ENCODE data around the gene MTMR11. TPM values are rescaled to one million over a fixed set of nuclear protein-coding genes. Genes with fewer than 3 reads are reported as not detected.
"Not testable (repeated sequence)": the region's sequence is repeated elsewhere in the genome, so short reads cannot be mapped to it uniquely, and the experiment has no call there.

MTMR11 gene, protein sequence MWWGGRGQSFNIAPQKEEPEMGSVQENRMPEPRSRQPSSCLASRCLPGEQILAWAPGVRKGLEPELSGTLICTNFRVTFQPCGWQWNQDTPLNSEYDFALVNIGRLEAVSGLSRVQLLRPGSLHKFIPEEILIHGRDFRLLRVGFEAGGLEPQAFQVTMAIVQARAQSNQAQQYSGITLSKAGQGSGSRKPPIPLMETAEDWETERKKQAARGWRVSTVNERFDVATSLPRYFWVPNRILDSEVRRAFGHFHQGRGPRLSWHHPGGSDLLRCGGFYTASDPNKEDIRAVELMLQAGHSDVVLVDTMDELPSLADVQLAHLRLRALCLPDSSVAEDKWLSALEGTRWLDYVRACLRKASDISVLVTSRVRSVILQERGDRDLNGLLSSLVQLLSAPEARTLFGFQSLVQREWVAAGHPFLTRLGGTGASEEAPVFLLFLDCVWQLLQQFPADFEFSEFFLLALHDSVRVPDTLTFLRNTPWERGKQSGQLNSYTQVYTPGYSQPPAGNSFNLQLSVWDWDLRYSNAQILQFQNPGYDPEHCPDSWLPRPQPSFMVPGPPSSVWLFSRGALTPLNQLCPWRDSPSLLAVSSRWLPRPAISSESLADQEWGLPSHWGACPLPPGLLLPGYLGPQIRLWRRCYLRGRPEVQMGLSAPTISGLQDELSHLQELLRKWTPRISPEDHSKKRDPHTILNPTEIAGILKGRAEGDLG
- polyA plus RNA-seq (ENCODE audit: insufficient read length in 4 of 4): 10 to 100 TPM; 28.8 to 31.9 (median 30.7) TPM

DNA sequence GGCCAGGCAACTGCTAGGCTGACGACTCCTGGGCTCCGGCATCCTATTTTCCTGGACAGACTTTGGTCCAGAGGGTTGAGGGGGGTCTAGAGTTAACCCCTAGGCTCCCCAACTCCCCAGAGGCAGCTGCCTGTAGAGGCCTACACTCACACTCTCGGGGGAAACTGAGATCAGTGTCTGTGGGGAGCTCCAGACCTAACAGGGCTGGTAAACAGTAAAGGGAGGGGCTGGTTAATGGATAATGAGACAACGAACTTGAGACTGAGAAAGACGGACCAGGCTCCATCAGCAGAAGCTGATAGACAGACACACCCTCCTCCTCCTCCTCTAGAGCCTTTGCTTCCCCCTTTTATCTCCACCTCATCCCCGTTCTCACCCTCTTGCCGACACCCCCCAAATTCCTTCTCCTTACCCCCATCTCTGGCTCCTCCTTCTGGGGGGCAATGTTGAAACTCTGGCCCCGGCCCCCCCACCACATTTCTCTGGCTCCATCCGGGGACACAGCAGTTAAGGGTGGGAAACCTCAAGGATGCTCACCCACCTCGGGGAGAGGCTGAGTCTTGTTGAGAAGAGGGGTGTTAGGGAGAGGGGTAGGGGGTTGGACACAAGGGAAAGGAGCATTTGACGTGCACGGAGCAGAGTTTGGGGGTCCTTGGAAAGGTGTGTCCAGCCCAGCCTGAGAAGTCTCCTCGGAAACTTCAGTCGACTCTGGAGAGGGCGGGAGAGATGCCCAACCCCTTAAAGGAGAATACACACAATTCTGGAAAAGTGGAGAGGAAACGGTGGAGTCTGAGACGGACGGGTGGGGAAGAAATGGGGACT lies at the start of gene MTMR11:
Gene MTMR11 (minus strand): TSS at position 710 of the 822 bp plus-strand sequence. CDS start 232 bp downstream, at position 478.
- DNase-seq (ENCODE audit: low read depth in 4 of 4, low spot score in 3 of 4): no peak

DNA sequence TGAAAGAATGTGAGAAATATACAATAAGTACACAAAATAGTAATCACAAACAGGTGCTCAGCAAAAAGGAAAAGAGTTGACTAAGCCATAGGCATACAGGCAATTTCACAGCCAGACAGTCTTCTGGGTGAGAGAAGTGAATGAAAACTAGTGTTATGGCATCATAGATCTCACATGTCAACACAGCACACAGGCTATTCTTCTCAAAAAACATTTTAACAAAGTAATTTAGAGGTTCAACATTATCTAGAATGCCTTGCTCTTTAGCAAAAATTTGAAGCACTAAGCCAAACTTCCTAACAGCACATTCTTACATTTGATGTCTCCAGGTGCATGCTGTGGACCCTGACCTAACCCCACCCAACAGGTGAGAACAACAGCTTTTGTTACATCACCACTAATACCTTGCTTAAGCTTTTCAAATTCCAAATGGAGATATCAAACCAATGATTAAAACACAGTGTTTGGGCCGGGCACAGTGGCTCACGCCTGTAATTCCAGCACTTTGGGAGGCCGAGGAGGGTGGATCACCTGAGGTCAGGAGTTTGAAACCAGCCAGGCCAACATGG lies 43.4 kb upstream of the MTMR11 start:
- no peak for DNase-seq (ENCODE audit: low read depth in 4 of 4, low spot score in 3 of 4)

DNA sequence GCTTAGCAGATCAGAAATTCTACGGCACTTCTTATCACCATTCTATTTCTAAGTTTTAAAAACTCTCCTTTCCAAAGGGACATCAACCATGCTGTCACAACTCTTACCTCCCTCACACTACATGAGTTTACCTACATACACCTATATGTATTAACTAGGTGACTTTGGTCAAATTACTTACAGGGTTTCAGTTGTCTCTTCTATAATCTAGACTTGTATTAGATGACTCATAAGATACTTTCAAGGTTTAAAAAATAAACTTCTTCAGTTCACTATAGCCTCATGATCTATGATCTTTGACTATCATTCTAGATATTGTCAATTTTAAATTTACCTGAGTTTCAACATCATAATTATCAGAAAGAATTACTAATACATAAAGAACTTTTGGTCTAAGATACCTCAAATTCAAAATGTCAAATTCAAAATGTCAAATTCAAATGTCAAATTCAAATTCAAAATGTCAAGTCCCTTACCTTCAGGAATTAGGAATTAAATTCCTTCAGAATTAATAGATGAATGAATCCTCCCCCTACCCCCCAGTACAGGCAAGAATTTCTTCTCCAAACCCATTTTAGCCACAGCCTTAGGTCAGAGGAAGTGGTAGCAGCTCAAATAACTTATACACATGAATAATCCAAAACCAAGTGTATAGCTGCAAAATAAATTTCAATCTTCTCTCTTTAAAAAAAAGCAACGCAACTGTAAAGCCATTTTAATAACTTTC lies 42.7 kb upstream of the MTMR11 start:
- no peak for DNase-seq (ENCODE audit: low read depth in 4 of 4, low spot score in 3 of 4)

DNA sequence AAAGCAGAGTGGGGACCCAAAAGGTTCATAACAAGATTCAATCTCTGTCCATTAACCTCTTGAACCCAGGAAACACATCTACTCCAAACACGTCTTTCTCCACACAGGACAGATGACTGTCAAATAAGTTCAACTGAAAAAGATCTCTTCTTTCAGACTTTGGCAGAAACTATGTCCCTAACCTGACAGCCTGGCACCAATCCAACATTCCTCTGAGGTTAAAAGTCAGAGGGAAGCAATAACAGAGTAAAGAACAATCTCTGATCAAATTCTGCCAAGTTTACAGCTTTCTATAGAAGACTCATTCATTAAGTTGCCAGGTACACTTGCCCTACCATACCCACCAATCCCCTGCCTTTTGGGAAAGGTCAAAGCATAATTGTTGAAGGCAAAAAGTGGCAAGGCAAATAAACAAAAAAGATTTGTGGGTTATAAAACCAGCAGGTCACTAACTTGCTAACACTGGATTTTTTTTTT lies 41.9 kb upstream of the MTMR11 start:
- DNase-seq (ENCODE audit: low read depth in 4 of 4, low spot score in 3 of 4): peak in 2 of 4 donors; percentile 18 to 23

DNA sequence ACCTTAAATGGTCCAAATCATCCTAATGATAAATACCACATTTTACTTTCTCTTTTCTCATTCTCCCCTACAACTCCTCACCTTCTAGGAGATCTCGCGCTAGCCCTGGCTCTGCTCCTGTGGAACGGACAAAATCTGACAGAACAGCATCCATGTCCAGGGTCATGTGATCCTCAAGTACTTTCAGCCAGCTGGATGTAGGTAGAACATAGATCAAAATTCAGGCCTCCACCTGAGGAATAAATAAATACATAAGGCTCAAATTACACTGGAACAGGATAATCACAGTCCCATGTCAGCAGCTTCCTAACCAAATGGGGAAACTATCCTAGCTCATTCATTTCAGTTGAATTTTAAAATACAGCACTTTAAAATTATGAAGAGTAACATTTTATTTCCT lies 40.7 kb upstream of the MTMR11 start:
- DNase-seq (ENCODE audit: low read depth in 4 of 4, low spot score in 3 of 4): no peak

DNA sequence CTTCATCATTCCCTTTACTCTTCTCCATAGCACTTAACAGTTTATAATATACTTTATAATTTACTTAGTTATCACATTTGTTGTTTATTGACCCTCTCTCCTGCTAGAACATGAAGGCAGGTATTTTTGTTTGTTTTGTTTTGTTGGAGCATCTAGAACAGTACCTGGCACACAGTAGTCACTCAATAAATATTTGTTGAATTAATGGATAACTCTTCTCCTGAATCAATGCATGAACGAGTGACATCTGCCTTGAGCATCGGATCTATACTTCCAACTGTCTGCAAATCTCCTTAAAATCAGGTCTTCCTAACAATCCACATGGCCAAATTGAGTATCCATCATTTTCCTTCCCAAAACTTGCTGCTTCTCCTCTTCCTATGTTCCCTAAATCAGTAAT lies 35.9 kb upstream of the MTMR11 start:
- DNase-seq (ENCODE audit: low read depth in 4 of 4, low spot score in 3 of 4): no peak

DNA sequence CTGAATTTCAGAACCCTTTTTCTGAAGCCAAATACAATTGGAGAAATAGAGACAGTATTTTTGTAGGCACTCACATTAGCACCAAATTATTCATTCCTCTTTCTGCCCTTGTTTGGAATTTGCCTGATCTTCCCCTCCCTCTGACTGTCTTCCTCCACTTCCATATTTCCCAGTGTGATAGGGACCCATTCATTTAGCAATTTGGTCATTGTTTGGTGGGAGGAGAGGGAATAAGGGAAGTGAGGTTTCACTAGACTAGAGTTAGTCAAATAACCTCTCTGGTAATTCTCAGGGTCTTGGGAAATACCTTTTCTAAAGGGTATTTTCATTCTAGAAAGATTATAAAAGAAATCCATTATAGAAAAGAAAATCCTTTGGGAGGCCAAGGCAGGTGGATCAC lies 31.0 kb upstream of the MTMR11 start:
- no peak for DNase-seq (ENCODE audit: low read depth in 4 of 4, low spot score in 3 of 4)

DNA sequence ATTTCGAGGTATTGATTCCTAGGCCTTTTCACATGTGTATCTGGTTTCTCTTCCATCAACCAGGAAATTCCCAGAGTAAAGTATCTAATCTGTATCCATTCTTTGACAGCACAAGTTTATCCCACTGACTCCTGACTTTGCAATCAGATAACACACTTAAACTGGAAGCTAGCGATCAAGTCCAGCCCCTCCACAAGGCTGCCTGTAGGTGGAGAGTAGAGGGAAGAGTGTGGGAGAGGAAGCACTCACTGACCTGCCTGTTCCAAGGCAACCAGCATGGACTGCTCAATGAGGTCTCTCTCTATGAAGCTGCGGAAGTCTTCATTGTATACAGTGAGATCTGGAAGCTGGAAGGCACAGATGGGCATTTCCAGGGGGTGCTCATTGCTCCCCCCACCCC lies 30.4 kb upstream of the MTMR11 start:
- DNase-seq (ENCODE audit: low read depth in 4 of 4, low spot score in 3 of 4): no peak

DNA sequence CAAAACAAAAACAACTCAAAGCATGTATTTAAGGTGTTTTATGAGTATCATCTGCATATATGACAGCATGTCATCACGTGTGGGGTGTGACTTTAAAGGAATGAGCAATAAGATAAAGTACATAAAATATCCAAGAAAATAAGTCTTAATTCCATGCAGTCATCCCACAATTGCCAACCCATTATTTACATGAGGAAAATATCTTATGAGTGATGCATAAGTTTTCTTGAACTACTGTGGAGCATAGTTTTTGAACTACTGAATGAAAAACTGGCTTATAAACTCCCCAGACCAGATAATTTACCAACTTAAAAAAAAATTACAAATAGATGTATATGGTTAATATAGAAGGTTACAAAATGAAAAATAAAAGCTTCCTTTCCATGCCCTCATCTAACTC lies 29.7 kb upstream of the MTMR11 start:
- no peak for DNase-seq (ENCODE audit: low read depth in 4 of 4, low spot score in 3 of 4)

DNA sequence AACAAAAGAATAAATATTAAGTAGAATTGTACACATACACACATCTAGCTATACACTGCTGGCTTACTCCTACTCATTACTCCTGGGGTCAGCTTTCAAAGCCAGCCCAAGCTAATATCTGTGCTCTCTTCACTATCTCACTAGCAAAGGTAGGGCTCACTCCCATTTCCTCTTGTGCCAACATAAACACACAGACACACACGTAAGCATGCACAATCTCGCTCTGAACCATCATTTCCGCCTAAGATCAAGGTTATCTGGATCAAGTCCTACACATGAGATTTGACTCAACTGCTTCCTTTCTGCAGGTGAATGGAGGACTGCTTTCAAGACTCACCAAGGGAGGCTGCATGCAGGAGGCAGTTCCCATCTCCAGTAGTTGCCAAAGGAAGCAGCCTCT lies 28.8 kb upstream of the MTMR11 start:
- no peak for DNase-seq (ENCODE audit: low read depth in 4 of 4, low spot score in 3 of 4)

DNA sequence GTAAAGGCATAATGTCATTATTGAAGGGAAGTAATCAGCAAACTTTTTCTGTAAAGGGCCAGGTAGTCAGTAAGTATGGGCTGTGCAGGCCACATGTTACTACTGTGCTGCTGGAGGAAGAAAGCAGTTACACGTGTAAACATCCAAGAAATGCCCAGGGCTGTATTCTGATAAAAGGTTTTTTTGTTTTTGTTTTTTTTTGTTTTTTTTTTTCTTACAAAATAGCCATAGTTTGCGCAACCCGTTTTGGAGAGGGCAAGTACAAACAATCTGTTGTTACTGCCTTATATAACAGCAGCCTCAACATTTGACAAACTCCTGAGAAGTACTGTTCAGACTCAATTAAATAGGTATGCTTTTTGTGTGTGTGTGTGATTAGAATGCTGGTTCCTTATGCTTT lies 26.7 kb upstream of the MTMR11 start:
- DNase-seq (ENCODE audit: low read depth in 4 of 4, low spot score in 3 of 4): no peak

DNA sequence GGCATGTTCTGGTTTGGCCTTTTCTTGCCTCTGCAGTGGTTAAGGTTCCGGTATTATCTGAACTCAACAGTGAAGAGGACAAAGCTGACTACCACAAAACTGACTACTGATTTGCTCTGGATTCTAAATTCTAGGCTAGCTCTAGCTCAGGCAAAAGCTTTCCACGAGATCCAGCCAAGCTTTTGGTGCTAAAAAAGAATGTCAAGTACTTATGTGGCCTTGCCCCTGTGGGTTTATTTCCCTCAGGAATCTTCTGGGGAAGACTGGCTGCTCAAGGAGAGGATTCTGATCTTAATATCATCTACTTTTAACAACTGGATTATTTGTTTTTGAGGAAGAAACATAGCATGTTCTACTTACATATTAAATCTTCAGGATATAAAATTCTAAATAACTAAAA lies 26.1 kb upstream of the MTMR11 start:
- no peak for DNase-seq (ENCODE audit: low read depth in 4 of 4, low spot score in 3 of 4)

DNA sequence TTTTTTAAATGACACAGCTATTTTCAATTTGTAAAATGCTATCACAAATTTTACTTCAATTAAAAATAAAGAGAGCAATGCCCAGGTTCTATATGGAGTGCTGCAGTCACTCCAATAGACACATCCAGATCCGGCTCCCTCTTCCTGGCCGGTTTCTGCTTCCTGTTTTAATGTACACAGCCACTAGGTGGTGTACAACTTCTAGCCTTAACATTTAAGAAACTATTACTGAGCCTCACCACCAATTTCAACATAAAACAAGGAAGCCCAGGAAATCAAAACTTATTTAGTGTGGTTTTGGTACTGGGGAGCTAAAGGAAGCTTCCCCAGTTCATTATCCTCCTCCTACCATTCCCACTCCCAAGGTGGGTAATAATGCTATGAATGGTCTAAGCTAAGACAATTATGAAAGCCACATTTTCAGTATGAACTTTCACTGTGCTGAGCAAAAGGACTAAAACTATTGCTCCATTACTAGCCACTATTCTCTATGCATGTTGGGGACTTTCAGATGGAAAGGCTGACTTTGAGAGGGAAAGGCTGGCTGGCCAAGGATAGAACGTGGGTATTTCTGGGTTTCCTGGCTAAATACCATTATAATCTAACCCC lies 25.5 kb upstream of the MTMR11 start:
- peak in 1 of 4 donors; percentile 32 for DNase-seq (ENCODE audit: low read depth in 4 of 4, low spot score in 3 of 4)

DNA sequence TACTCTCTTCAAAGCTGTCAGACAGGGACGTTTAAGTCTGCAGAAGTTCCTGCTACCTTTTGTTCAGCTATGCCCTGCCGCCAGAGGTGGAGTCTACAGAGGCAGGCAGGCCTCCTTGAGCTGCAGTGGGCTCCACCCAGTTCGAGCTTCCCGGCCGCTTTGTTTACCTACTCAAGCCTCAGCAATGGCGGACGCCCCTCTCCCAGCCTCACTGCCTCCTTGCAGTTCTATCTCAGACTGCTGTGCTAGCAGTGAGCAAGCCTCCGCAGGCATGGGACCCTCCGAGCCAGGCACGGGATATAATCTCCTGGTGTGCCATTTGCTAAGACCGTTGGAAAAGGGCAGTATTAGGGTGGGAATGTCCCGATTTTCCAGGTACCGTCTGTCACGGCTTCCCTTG lies 20.9 kb upstream of the MTMR11 start:
- not testable (repeated sequence) for DNase-seq (ENCODE audit: low read depth in 4 of 4, low spot score in 3 of 4)

DNA sequence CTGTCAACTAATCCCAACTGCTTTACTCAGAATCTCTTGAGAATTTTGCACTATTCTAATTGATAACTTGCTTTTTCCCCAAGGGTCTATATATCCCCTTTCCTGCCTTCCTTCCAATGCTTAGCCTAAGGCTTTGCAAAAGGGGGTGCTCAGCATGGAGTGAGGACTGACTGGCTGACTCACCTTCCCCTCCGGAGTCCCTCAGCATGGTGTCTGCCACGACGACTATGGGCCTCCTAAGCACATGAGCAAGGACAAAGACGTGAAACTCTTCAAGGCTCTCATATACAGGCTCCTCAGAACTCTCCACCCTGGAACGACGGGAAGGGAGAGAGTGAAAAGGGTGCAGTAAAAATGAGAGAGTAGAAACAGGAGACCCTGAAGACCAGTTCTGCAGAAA lies 13.2 kb upstream of the MTMR11 start:
- no peak for DNase-seq (ENCODE audit: low read depth in 4 of 4, low spot score in 3 of 4)

DNA sequence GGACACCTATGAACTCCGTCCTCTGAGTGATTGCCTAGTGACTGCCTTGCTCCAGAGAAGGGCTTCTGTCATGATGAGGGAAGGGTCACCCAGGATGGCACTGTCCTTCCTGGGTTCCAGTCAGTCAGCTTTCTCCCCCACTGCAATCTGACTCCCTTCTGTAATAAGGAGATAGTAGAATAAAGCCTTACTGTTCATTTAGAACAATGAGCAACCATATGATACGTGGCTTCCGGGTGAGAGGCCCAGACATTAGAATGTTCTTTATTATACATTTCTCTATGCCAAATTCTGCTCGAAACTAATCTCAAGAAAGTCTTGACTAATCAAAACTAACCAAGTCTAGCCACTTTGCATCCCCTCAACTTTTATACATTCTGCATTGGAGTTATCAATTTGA lies 8.5 kb upstream of the MTMR11 start:
- DNase-seq (ENCODE audit: low read depth in 4 of 4, low spot score in 3 of 4): no peak

DNA sequence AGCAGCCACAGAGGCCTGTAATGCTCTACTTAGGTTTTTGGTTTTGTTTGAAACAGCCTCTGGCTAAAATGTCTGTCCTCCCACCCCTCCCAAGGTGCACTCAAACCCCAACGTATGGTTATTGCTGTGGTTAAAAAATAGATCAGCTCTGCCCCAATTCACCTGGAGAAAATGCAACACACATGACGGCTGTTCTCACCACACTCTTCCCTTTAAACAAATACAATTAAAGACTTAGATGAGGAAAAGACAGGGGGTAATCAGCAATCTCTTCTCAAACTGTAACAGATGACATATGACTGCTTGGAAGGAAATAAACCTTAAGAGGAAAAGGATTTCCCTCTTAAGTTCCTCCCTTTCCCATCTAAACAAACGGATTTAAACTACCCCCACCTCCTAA lies 6.2 kb upstream of the MTMR11 start:
- no peak for DNase-seq (ENCODE audit: low read depth in 4 of 4, low spot score in 3 of 4)

DNA sequence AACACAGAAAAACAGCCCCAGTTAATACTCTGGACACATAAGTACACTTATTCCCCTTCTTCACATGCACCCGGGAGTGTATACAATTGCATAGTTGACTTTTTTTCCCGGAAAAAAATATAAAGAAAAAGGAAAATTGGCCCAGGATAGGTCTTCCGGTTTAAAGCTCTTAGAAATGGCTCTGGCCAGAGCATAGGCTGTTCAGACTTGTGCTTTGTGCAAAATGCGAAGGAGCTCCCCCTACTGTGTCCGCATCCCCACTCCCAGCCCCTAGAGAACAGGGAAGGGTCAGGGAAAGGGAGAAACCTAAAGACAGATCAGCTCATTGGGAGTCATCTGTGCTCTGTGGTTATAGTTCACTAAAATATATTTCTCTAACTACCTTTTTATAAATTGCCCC lies 5.5 kb upstream of the MTMR11 start:
- DNase-seq (ENCODE audit: low read depth in 4 of 4, low spot score in 3 of 4): no peak

DNA sequence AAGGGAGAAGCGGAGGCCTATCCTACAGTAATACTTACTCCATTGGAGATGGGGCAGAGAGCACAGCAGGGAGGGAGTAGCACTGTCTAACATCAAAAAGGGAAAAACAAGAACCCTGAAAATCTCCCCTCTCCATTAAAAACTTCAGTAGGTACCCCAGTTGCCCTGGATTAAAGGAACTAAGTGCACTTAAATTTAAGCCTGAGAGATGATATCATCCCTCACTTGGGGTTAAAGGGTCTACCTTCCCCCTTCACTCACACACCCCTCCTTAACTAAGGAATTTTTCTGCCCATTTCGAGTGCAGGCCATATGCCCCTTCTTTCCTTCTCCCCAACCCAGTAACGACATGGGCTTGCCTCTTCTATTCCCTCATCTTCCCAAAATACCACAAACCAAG lies 3.7 kb upstream of the MTMR11 start:
- DNase-seq (ENCODE audit: low read depth in 4 of 4, low spot score in 3 of 4): no peak

DNA sequence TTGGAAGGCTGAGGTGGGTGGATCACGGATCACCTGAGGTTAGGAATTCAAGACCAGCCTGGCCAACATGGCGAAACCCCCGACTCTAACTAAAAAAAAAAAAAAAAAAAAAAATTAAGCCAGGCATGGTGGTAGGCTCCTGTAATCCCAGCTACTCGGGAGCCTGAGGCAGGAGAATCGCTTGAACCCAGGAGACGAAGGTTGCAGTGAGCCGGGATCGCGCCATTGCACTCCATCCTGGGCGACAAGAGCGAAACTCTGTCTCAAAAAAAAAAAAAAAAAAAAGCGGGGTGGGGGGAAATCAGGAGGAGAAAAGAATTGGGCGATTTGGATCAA lies 2.0 kb upstream of the MTMR11 start:
- DNase-seq (ENCODE audit: low read depth in 4 of 4, low spot score in 3 of 4): not testable (repeated sequence)
